Stimulated activated CD4-positive, alpha-beta T cell treated with anti-CD3 and anti-CD28 coated beads, Interleukin-2, amount 100 ng/mL, for 48 hours (primary cell): ENCODE measurements around the gene MREG.
"Not testable (repeated sequence)": the region's sequence is repeated elsewhere in the genome, so short reads cannot be mapped to it uniquely, and the experiment has no call there.

Experiments
- DNase-seq, 2 donors: peaks; one replicate each; pipeline ENCODE4 v3.0.0-alpha.2; 2020

The MREG gene

DNA sequence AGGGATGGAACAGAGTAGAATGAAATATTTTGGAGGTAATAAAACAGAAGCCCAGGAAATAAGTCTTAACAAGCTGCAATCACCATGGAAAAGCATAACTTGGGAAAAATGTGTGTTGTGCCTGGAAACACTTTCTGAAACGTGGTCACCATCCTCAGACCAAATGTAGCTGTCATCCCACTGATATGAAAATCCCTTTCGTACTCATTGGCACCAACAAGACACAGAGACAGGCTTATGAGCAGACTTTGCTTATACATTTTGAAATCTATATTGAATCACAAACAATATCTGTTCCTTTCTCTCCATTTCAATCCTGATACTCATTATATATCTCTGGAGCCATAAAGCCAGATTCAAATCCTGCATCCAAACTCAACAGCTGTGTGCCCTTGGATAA, 28.7 kb downstream of the MREG start:
- no peak for DNase-seq

DNA sequence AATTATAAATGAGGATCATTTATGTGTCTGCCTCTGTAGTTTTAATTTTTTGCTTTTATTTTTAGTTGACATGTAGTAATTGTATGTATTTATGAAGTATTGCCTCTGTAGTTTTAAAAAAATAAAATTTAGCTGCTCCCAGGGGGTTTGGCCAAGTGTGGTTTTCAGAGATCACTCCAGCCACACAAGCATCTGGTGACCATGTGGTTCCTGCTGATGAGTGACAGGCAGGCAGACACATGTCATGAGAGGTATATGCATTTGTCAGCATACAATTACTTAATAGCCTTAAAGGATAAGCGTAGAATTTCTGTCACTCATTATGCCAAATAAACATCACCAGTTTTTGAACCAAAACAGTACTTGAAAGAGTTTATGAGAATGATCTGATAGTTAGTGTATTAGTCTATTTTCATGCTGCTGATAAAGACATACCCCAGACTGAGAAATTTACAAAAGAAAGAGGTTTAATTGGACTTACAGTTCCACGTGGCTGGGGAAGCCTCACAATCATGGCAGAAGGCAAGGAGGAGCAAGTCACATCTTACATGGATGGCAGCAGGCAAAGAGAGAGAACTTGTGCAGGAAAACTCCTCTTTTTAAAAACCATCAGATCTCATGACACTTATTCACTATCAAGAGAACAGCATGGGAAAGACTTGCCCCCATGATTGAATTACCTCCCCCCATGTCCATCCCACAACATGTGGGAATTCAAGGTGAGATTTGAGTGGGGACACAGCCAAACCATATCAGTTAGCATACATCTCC, 29.6 kb downstream of the MREG start:
- DNase-seq: no peak

DNA sequence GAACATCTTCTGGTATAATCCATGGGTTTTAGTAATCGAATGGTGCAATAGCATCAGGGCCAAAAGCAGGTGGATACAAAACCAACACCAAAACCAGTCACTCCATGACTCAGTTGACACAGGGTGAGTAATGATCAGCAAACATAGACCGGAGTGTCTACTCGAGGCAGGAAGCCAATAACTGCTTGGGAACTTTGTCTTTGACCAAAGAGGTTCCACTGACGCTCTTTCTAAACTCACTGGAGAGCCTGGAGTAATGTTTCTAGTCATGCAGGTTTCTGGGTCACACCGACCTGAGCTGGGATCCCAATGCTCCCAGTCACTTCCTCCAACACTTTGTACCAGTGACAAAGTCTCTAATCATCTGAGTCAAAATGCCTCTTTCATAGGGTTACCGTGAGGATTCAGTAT, 30.9 kb downstream of the MREG start:
- no peak for DNase-seq

DNA sequence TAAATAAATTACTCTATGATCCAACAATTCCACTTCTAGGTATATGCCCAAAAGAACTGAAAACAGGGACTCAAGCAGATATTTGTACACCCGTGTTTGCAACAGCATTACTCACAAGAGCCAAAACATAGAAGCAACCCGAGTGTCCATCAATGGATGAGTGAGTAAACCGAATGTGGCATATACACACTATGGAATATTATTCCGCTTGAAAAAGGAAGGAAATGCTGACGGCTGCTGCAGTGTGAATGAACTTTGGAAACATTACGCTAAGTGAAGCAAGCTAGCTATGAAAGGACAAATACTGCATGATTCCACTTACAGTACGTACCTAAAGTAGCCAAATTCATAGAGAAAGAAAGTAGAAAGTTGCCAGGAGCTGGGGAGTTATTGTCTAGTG, 32.2 kb downstream of the MREG start:
- DNase-seq: no peak

DNA sequence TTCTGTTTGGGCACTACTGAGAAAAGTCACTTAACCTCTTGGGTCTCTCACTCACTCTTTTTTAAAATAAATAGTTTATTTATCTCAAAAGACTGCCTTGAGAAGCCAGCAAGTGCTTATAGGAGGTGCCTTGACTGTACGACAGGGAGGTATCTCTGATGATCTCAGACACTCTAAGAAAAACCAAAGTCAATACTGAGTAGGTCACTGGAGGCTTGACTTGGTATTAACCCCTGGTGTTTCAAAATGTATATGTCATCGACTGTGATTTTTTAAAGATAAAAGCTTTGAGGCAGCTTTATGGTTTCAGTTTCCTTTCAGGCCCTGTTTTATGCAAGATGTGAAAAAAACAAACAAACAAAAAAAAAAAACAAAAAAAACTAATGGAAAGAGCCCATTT, 33.7 kb downstream of the MREG start:
- DNase-seq: no peak

DNA sequence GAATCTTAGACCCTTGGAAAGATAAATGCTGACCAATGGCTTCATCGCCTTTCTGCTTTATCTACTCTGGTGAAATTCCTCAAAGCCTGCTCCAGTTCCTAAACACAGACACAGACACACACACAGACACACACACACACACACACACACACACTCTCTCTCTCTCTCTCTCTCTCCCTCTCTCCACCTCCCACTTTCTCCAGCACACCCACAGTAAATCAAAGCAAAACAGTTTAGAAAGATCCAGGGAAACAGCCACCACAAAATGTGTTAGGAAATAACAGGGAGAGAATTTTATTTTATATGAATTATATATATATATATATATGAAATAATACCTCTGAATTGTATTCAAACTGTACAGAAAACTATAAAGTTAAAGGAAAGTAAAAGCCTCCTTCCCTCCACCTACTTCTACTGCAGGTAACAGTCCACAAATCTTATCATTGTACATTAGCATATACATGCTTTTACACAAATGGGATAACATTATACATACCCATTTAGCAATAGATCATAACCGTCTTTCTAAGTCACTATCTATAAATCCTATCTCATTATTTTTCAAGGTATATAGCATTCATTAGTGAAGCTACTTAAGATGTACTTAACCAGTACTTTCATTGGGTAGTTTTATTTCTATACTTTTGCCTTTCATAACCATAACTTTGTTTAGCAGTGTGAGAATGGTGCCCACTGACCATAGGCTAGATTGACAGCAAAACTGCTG, 38.5 kb downstream of the MREG start:
- DNase-seq: no peak

DNA sequence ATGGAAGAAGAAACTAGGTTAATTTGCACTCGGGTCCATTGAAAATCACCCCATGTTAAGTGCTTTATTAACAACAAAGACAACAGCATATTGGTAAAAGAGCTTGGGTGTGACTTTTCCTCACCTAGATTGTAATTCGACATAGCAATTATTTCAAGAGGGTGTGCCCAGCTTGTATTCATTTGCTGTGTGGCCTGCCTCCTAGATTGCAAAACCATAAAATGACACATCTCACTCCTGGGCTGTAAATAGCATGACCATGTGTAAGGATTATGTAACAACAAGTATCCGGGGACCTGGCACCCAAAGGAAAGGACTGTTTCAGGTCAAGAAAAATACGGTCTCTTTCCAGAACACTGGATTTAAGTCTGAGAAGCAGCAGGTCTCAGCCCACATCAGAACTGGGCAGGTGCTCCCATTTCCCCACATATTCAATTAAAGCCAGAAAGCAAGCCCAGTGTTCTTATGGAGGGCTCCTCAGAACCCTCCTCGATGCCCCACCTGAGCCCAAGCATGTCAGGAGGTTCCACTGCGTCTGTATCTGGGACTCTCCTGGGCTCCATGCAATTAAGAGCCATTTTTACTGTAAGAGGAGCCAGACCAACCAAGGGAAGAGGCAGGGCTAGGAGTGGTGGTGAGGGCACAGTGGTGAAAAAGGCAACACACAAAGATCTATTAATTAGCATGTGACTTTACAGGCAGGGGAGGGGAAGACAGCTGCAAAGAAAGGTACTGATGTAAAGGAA, 39.2 kb downstream of the MREG start:
- DNase-seq: no peak

DNA sequence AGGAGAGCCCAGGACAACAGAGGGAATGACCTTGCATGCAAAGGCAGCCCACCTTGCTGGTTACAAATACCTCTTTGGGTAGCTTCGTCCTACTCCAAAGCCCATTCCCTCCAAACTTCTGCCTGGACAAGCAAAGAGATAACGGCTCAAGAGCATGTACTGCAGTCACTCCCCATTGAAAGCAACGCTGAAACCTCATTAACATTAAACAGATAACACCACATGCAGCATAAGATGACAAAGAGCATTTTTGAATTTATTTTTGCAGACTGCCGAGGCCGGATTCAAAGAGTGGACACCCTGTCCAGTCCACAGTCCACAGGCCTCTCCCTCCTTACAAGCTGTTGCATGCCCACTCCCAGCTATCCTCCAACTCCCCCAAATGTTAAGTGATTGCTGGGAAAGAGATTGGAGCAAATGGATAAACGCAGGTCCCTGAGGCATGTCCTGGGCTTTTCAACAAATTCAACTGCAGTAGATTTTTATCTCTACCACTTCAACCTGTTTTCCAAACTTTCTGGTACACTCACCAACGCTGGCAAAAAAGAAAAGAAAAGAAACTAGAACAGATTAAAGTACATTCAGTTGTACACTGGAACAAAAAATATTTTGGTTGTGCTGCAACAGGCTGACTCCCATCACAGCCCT, 40.1 kb downstream of the MREG start:
- no peak for DNase-seq

DNA sequence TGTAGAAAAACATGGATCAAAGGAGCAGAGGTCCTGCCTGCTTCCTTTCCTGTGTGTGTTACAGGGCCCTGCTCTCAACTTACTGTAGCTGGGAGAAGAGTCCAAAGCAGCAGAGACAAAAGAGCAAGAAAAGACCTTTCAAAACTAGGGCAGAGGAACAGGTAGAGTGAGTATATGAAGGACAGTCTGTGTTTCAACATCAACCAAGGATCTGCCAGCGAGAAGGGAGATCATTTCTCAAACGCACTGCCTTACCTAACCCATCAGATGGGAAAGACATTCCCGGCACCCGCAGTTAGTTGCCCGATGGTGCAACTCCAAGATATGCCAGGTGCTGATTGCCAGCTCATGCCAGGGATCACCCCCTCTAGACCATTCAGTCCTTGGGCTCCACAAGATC, 41.7 kb downstream of the MREG start:
- DNase-seq: no peak

DNA sequence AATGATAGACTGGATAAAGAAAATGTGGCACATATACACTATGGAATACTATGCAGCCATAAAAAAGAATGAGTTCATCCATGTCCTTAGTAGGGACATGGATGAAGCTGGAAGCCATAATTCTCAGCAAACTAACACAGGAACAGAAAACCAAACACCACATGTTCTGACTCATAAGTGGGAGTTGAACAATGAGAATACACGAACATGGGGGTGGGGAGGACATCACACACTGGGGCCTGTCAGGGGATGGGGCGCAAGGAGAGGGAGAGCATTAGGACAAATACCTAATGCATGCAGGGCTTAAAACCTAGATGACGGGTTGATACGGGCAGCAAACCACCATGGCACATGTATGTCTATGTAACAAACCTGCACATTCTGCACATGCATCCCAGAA, 42.5 kb downstream of the MREG start:
- not testable (repeated sequence) for DNase-seq

DNA sequence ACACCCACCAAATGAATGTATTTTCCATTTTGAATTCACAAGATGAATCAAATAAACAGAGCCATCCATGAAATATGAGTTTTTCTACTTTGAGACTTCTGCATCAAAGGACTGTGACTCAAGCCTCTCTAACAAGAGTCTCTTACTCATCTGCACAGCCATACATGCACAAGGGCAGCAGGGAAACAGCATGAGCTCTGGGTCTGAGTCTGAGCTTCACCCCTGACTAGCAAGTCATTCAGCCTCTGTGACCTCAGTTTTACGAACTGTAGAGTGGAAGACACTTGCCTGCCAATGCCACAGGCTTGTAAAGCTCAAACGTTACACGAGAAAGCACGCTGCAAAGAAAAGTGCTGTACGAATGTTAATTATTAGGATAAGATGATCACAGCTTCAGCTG, 42.9 kb downstream of the MREG start:
- DNase-seq: no peak

DNA sequence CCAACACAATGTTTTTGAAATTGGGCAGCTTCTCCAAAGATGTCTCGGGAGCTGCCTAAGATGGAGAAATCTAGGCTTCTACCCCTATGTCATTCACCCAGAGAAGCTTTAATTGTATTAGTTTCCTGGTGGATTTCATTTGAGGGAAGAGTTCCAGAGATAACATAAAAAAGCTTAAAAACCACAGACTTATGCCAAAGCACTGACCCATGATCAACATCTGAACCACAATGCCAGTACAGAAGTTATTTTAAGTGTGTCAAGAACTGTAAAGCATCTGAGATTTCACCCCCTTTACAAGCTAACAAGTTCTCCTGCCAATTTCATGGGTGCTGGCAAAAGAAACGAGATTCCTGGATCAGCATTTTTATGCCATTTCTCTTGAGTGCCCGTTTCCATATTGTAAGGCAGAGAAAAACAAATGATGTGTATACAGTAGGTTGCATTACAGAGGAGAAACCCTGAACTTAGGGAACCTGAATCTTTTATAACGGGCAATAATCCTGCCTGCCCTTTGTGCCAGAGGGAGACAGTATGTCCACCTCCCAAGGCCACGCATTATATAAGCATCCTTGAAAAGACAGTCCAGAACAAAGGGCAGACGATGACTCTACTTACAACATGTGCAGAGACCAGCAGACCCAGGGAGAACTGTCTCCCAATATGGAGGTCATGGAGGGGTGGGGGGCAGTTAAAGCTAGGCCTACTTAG, 44.1 kb downstream of the MREG start:
- no peak for DNase-seq

DNA sequence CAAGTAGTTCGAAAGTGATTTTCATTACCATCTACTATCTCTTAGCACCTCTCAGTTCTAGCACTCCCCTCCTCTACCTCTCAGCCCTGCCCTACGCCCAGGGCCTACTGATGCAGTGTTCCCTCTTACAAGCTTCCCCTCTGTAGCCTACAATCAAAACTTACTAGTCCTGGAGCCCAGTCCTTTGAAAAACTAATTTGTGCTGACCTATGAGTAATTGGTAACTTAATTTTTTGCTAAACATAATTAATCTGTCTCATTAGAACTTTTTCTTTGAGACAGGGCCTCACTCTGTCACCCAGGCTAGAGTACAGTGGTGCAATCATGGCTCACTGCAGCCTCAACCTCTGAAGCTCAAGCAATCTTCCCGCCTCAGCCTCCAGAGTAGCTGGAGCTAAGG, 44.9 kb downstream of the MREG start:
- DNase-seq: no peak

DNA sequence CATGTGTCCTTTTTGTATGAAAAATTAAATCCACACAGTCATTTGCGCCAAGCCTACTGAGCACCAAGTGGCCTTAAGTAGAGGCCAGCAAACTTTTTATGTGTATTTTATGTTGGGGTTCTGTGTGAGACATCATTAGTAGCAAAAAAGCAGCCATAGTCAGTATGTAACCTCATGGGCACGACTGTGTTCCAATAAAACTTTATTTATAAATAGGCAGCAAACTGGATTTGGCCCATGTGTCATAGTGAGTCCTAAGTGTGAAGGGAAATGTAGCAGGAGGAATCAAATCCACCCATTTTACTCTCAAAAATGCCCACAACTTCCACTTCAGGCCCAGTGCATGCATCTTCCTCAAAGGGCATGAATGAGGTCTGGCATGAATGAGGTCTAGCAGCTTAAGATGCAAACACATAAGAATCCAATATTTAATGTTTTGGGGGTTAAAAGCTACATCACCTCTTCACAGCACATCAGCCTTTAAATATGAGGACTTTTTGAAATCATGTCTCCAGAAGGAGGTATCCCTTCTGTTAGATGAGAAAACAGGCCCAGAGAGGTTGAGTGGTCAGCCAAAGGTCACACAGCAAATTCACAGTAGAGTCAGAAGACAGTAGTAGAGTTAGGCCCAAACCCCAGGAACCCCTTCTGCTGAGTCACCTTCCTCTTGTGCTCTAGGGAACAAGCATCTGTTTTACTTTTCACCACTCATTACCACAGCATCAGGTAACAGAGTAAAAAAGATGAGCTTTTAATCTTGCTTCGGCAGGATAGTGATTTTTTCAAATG, 45.6 kb downstream of the MREG start:
- no peak for DNase-seq

DNA sequence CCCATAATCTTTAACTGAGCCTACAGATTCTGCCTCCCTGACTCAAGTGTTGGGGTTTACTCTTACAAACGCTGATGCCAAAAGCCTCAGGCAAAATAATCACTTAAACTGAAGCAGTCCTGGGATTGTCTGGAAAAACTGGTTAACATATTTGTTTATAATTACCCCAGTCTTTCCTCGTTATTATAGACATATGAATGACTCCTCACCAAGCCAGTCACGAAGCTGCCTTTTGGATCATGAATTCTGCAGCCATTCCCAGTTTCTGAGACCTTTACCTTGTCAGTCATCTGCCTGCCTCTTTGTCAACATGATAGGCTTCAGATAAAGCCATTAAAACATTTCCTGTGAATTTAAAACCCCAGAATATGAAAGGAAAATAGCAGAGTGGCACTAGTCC, 46.4 kb downstream of the MREG start:
- DNase-seq: no peak

DNA sequence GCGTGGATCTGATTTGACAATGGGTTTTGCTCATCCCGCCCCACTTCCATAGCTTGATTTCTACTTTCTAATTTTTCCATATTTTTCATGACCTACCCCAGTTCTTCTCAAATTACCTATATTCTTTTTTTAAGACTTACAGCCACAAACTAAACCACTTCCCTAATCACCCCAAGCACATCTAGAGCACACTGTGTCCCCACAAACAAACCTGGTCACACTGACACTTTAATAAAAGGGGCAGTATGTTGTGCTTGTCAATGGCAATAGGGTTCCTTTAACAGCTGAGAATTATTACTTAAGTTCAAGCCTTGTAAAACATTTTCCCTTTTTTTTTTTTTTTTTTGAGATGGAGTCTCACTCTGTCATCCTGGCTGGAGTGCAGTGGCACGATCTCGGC, 47.1 kb downstream of the MREG start:
- no peak for DNase-seq

DNA sequence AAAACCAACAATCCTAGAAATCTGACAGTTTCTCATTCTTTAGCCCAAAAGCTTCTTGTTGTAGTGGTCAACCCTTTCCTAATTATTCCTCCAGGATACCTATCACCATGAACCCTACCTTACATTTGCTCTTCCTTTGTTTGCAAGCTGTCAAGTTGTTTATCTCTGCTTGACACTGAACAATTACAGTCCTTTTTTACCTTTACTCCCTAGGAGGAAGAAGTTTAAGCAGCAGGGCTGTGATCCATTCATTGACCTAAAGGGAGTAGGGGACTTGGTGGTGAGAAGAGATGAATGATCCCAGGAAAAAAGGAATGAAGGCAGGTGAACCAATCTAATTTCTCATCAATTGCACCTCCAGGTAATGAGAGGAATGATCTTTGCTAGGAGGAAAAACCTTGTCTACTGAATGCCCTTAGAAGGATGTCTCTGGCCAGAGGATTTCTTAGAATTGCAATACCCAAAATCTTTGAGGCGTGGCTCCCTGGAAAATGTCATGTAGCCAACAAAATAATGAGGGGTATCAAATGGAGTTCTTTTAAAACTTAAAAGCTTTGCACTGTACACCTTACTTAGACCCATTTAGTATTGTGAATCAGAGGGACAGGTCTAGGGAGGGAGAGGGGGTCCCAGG, 47.7 kb downstream of the MREG start:
- DNase-seq: no peak

DNA sequence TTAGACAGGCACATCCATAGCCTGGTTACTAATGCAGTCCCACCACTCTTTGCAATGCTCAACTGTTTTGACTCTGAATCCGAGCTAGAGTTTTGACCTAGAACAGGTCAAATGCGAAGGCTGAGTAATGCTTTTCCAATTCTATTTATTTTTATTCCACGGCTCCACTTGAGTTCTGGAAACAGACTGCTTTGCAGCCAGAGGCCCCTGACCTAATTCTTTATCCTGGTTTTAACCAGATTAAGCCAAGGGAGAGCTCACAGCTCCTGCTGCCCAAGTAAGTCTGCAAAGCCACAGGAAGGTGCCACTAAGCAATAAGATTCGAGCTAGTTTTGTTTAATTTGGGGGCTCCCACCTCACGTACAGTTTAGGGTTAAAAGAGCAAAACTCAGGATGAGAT, 51.4 kb downstream of the MREG start:
- no peak for DNase-seq

DNA sequence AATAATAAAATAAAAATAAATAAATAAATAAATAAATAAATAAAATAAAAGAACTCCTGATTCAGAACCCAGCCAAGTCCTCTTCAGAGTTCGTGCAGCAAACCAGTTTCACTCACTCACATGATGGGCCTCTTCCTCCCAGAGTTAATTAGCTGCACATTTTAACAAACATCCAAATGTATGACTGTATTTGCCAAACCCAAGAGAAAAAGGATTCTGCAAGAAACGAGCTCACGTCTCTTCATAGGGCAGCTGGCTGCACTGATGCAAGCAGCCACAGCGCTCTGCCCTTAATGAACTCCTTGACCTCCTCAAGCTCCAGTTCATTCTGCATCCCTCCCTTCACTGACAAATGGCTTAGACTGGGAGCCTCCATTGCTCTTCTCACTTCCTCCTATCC, 55.1 kb downstream of the MREG start:
- DNase-seq: no peak

DNA sequence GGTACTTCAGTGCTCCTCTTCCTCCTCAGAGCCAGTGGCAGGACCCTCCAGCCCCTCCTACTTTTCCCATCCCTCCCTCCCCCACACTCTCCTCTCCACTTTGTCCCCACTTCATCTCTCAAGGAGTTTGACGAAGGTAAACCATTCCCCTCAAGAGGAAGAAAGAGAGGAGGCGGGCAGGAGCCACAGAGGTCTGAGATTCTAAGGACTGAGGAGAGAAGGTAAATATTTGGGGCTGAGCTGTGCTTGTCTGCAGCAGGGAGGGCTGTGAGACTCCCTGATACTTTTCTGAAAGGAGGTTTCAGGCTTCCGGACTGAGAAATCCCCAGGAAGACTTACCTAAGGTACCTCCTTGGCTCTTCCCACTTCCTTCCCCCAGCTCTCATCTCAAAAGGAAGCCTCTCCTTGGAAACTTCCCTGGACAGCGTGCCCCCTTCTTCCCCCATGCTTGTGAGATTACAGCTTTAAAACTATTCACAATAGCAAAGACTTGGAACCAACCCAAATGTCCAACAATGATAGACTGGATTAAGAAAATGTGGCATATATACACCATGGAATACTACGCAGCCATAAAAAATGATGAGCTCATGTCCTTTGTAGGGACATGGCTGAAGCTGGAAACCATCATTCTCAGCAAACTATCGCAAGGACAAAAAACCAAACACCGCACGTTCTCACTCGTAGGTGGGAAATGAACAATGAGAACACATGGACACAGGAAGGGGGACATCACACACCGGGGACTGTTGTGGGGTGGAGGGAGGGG, 55.8 kb downstream of the MREG start:
- DNase-seq: not testable (repeated sequence)
